ENCODE measurements around the gene WDR18.
"Not testable (repeated sequence)": the region's sequence is repeated elsewhere in the genome, so short reads cannot be mapped to it uniquely, and the experiment has no call there.

The WDR18 gene

DNA sequence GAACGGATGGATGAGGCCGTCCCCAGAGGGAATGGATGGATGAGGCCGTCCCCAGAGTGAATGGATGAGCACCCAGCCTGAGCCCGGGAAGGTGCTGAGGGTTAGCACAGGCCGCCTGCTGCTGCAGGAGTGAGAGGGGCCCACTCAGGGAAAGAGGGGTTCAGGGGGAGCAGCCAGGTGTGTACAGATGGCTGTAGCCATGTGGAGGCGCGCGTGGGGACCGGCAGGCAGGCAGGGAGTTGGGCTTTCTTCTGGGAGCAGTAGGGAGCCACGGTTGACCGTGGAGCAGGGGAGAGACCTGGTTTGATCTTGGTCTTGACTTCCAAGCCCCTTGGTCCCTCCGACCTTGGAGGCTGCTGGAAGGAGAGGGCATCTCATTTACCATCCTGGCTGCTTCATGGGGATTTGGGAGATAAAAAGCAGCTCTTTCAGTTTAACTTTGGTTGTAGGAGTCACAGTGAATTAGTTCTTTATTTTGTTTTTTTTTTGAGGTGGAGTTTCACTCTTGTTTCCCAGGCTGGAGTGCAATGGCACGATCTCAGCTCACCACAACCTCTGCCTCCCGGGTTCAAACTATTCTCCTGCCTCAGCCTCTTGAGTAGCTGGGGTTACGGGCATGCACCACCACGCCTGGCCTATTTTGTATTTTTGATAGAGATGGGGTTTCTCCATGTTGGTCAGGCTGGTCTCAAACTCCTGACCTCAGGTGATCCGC lies 33.6 kb upstream of the WDR18 start:
- FAIRE-seq (no peak), DNase-seq (ENCODE audit: low spot score) (no peak)

DNA sequence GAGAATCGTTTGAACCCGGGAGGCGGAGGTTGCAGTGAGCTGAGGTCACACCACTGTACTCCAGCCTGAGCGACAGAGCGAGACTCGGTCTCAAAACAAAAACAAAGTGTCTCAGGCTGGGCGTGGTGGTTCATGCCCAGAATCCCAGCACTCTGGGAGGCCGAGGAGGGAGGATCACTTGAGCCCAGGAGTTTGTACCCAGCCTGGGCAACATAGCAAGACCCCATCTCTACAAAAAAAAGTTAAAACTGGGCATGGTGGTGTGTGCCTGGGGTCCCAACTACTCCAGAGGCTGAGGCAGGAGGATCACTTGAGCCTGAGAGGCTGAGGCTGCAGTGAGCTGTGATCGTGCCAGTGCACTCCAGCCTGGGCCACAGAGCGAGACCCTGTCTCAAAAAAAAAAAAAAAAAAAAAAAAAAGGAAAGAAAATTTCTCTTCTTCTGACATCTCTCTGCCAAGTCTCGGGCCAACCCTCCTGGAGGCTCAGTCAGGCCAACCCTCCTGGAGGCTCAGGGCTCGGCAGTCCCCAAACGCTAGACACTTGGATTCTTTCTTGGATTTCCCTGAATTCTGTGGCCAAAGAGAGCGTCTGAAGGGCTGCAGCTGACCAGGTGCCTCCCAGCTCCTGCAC lies 32.0 kb upstream of the WDR18 start:
- no peak for FAIRE-seq

GRCh38 chr19:952680-953444 lies 31.3 kb upstream of the WDR18 start:
- FAIRE-seq (no peak), DNase-seq (ENCODE audit: low spot score) (no peak)

More for the DNA sequence above, 32.0 kb upstream of the WDR18 start:
- DNase-seq (ENCODE audit: low spot score): no peak

DNA sequence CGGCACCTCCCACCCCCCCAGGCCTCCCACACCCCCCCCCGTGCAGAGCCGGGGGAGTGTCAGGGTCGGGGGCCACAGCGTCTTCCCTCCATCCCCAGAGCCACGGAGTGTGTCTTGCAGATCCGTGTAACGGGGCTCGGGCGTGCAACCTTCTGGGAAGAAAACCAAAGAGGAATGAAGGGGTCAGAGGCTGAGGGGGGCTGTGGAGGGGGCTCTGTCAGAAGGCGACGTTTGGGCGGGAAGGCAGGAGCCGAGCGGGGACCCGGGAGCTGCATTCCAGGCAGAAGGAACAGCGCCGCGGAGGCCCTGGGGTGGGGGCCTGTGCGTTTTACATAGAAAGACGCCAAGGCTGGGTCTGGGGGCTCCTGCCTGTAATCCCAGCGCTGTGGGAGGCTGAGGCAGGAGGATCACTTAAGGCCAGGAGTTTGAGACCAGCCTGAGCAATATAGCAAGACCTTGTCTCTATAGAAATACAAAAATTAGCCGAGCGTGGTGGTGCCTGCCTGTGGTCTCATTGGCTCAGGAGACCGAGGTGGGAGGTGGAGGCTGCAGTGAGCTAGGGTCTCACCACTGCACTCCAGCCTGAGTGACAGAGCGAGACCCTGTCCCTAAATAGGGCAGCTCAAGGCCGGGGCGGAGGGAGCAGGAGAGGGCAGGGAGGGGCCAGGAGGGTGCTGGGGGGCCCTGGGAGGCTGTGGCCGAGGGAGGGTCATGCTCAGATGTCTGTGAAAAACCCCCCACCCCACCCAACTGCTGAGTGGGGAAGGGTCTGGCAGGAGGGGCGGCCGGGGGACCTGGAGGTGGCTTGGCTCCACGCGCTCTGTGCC lies 30.5 kb upstream of the WDR18 start:
- DNase-seq (ENCODE audit: low spot score) (no peak), FAIRE-seq (no peak)

- FAIRE-seq (no peak), DNase-seq (ENCODE audit: low spot score) (no peak)
These were observed 29.9 kb upstream of the WDR18 start for GRCh38 chr19:954272-954671.

DNA sequence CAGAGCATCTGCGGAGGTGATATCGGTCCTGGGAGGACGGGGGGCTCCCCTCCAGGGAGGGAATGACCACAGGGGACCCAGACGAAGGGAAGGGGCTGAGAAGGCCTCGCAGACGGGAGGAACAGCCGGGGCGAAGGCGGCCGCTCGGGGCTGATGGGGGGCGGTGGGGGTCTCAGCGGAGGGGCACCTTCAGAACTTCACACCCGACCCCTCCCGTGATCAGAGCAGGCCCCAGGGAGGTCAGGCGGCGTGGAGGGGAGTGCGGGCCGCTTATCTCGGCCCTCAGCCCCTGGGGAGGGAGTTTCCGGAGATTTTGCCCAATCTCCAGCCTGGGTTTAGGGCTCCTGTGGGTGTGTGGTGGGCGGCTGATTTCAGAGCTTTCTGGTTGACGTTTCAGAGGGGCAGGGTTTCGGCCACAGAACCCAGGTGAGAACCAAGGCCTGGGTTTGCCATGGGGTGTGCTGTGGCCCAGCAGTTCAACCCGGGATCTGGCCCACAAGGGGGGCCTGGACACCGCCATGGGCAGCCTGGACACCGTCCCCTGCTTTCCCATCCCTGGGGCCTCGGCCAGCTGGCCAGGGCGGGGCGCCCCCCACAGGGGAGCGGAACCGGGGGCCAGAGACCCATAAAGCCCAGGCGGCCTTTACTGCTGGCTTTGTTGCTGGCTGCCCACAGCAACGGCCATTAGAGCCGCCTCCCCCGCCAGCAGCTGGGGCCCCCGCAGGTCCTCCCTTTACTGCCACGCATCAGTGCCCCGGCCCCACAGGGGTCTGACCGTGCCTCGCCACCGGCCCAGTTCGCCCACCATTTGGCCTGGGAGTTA lies 29.3 kb upstream of the WDR18 start:
- no peak for DNase-seq (ENCODE audit: low spot score)
- FAIRE-seq: no peak

DNA sequence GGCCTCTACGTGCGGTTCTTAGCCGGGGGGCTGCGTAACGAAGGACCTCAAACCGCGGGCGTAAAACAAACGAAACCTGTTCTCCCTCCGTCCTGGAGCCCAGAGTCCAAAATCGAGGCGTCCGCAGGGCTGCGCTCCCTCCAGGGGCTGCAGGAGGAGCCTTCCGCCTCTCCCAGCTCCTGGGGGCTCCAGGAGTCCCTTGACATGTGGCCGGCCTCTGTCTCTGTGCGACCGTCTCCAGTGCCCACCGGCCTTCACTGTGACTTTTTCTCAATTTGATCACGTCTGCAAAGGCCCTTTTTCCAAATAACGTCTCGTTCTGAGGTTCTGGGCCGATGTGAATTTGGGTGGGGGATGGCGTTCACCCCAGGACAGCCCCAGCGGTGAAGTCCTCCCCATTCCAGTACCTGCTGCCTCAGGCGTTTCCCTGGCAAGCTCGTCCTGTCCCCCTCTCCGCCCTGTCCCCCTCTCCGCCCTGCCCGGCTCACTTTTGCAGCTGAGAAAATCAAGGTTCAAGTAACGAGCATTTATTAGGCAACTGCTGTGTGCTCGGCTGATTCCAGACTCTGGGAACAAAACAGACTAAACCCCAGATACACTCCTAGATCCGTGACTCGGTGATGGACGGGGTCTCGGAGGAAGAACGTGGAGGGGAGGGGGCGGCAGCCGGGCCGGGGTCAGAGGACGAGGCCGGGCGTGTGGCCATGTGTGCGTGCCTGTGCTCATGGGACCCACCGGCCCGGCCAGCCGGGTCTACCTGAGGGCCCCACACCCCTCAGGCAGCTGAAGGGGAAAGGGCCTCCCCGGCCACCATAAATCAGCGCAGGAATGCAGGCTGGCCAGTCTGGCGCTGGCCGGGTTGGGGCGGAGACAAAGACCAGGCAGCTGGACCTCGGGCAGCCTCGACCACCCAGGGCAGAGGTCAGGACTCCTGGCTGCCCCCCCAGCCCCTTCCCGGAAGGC lies 28.1 kb upstream of the WDR18 start:
- FAIRE-seq: no peak
- DNase-seq (ENCODE audit: low spot score): no peak

DNA sequence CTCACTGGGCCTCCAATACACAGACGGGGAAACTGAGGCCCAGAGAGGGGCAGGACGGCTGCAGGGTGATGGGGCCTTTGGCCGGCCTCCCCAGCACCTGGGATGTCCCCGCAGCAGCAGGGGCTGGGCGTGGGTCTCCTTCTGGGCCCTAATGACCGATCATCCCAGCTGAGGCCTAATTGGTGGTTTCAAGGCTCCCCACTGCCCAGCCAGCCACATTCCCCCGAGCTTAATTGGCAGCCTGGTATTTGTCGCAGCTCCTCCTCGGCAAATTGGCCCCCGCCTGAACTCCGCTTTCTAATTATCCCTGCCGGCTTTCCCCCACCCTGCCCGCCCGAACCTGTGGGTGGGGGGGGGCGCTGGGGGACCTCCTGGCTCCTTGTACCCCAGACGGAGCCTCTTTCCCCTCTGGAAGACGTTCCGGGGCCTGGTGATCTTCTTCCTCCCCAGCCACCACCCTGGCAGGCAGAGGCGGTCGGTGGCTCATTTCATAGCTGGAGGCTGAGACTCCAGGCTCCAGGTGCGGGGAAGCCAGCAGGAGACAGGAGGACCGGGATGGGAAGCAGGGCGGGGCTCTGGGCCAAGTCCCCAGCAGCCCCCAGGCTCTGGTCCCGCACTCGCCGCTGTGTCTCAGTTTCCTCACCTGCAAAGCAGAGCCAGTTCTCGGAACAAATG lies 27.2 kb upstream of the WDR18 start:
- FAIRE-seq (no peak), DNase-seq (ENCODE audit: low spot score) (no peak)

GRCh38 chr19:957578-957977 lies 26.6 kb upstream of the WDR18 start:
- not testable (repeated sequence) for FAIRE-seq; DNase-seq (ENCODE audit: low spot score)

- FAIRE-seq (peak; percentile 37), DNase-seq (ENCODE audit: low spot score) (peak; percentile 70)
These were observed 24.9 kb upstream of the WDR18 start for GRCh38 chr19:958967-959855.

GRCh38 chr19:960020-960419 lies 24.1 kb upstream of the WDR18 start:
- DNase-seq (ENCODE audit: low spot score) (no peak), FAIRE-seq (no peak)

GRCh38 chr19:960601-960938 lies 23.6 kb upstream of the WDR18 start:
- DNase-seq (ENCODE audit: low spot score) (no peak), FAIRE-seq (no peak)

DNA sequence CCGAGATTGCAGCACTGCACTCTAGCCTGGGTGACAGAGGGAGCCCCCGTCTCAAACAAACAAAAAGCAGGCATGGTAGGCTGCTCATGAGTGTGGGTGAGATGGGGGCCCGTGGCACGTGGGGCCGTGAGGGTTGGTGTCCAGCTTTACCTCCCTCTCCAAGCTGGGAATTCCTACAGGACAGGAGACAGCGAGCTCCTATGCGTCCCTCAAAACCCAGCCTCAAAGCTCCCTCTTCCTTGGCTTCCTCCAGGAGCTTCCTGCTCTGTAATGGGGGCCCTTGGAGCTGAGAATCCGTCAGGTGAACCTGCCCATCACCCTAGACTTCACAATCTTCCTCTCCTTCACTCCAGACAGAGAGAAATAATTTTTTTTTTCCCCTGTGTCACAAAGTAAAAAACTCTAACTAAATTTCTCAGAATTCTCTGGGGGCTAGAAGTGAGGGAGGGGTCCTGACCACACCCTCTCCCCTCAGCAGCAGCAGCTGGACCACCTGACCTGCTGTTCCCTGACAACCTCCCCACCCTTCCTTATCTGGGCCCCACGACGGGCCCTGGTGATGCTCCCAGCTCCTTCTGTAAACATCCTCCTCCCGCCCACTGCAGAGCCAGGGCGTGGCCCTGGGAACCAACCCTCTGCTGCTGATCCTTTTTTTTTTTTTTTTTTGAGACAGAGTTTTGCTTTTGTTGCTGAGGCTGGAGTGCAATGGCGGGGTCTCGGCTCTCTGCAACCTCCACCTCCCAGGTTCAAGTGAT lies 22.1 kb upstream of the WDR18 start:
- FAIRE-seq: no peak
- DNase-seq (ENCODE audit: low spot score): no peak

- FAIRE-seq: no peak
- no peak for DNase-seq (ENCODE audit: low spot score)
These were observed 21.3 kb upstream of the WDR18 start for GRCh38 chr19:962683-963400.

DNA sequence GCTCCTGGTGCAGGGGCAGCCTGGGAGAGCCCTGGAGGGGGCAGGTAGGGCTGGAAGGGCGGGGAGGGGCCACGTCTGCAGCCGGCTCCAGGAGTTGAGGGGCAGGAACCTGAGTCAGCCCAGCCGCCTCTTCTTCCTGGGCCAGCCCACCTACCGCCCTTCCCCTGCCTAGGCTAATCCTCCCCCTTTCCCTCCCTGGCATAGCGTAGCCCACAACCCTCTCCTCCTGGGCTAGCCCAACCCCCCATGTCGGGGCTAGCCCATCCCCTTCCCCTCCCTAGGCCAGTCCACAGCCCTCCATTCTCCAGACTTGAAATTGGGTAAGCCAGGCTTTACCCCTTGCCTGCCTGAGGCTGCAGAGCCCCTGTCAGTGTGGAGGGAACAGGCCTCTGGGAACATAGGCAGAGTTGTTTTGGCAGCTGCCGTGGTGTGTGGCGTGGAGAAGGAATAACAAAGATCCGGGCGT lies 20.6 kb upstream of the WDR18 start:
- DNase-seq (ENCODE audit: low spot score) (no peak), FAIRE-seq (no peak)

DNA sequence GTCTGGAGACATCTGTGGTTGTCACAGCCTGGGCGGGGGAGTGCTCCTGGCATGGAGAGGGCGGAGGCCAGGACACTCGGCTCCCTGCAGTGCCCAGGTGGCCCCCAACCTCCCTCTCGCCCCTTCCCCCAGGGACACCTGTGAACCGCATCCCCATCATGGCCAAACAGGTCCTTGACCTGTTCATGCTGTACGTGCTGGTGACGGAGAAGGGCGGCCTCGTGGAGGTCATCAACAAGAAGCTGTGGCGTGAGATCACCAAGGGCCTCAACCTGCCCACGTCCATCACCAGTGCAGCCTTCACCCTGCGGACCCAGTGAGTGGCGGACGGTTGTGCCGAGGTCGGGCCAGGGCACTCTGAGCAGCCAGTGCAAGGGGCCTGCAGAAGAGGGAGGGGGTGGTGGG lies 20.0 kb upstream of the WDR18 start:
- no peak for FAIRE-seq
- DNase-seq (ENCODE audit: low spot score): no peak
